Right lobe of liver (tissue), 6 donors: ENCODE measurements around the gene RPL19. TPM values are rescaled to one million over a fixed set of nuclear protein-coding genes. Genes with fewer than 3 reads are reported as not detected.

Experiments used
- ATAC-seq, 4 donors: fragments of 200-7000 bp; cut with Tn5 transposase; one replicate each; pipeline ENCODE4 v1.9.1; 2020; ENCODE audit warnings: mild to moderate bottlenecking in 4 of 4, moderate library complexity in 4 of 4
- DNase-seq, 3 donors: peaks; one replicate each; pipeline ENCODE4 v3.0.0-alpha.2; 2020
- H3K27ac ChIP-seq, 3 donors: fragments of 200-600 bp; one replicate each; pipeline ENCODE4 v1.8.0; 2022
- H3K27me3 ChIP-seq, 2 donors: fragments of 200-600 bp; one replicate each; pipeline ENCODE4 v1.8.0; 2022
- H3K36me3 ChIP-seq, 4 donors: fragments of 200-600 bp; sonication (generic) in 1 of 4; one replicate each; pipeline versions ENCODE4 v1.5.1 to v1.8.0; 2017 to 2022; ENCODE audit warnings: control low read depth in 1 of 4
- H3K4me1 ChIP-seq, 4 donors: fragments of 200-600 bp; sonication (generic) in 1 of 4; one replicate each; pipeline versions ENCODE4 v1.5.1 to v1.8.0; 2017 to 2022; ENCODE audit warnings: control low read depth in 1 of 4
- H3K4me3 ChIP-seq, 3 donors: fragments of 200-600 bp; one replicate each; pipeline ENCODE4 v1.8.0; 2022
- H3K9me3 ChIP-seq, 4 donors: fragments of 200-600 bp; sonication (generic) in 1 of 4; one replicate each; pipeline versions ENCODE4 v1.5.1 to v1.8.0; 2017 to 2022; ENCODE audit warnings: control low read depth in 1 of 4
- POLR2A ChIP-seq: fragments of 450-650 bp; IDR thresholded peaks from one replicate; pipeline ENCODE4 v1.6.1; 2017; ENCODE audit warnings: antibody characterized with exemption, mild to moderate bottlenecking
- WGBS: methylation state at CpG from one replicate; pipeline ENCODE4 v1.1.6; 2018; ENCODE audit warnings: low coverage, low lambda C conversion rate; ENCODE audit not compliant: insufficient coverage; ENCODE audit errors: missing lambda C conversion rate; 5-methylcytosine and 5-hydroxymethylcytosine counted together
- intact Hi-C, 2 donors: fragments of 100-400 bp; cut with DNase I; formaldehyde crosslinking; loops; one replicate each; pipeline versions ENCODE4 v1.11.2 to v1.14.1; 2022
- total RNA-seq, 6 experiments: library from RNA; depleted of rRNA in 2 of 6; stranded (reverse); fragments of >200 nt in 2 of 6; fragmentation: NEBNext Ultra II Directional in 3 of 6; extraction: Animal tissue kit (Norgen Biotek cat#: 25700) in 3 of 6; gene quantifications; one replicate each; pipeline versions ENCODE4 v1.1.0 to v1.2.4, GENCODE V29; 2016 to 2023
- TF ChIP-seq, protein P1 (sequence below), 4 donors: fragments of 200-600 bp in 3 of 4; fragments of 450-650 bp in 1 of 4; IDR thresholded peaks; one replicate each; pipeline versions ENCODE4 v1.5.1 to v1.8.0; 2016 to 2022; ENCODE audit warnings: antibody characterized with exemption in 4 of 4, mild to moderate bottlenecking in 2 of 4
- donor health status: DM: no; HTN: yes; CAD: no.
- donor health status: DM: no; HTN: no; CAD: no.
- donor health status: DM: no; HTN: no; CAD: no.
- donor health status: DM: no; HTN: yes; CAD: no.
- donor health status: DM: no; HTN: yes; CAD: no.

The RPL19 gene
- total RNA-seq, 6 experiments from 2014 or later = 537 to 1,327 (median 627) TPM

DNA sequence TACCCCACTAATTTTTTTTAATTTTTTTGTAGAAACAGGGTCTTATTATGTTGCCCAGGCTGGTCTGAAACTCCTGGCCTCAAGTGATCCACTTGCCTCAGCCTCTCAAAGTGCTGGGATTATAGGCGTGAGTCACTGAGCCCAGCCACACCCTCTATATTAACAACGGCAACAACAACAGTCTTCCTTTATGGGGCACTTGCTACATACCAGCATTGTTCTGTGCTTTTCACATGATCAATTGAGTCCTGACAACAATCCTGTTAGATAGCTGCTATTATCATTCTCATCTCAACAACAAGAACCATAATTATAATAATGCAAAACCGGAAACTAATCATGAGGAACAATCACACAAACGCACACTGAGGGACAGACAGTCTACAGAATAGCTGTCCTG, 21.5 kb upstream of the RPL19 start:
- 84% methylated on average over 2 of the region's 4 CpGs for WGBS
- Histone ChIP-seq H3K4me1 (no peaks in the 10 kb centered on the region), H3K4me3 (no peak overlapping the region), H3K27ac (no peak overlapping the region), H3K36me3 (no peaks in the 10 kb centered on the region), H3K9me3 (no peaks in the 10 kb centered on the region), H3K27me3 (no peaks in the 10 kb centered on the region)
- DNase-seq = no peak
- no peak for TF ChIP-seq POLR2A
- TF ChIP-seq, protein P1, sequence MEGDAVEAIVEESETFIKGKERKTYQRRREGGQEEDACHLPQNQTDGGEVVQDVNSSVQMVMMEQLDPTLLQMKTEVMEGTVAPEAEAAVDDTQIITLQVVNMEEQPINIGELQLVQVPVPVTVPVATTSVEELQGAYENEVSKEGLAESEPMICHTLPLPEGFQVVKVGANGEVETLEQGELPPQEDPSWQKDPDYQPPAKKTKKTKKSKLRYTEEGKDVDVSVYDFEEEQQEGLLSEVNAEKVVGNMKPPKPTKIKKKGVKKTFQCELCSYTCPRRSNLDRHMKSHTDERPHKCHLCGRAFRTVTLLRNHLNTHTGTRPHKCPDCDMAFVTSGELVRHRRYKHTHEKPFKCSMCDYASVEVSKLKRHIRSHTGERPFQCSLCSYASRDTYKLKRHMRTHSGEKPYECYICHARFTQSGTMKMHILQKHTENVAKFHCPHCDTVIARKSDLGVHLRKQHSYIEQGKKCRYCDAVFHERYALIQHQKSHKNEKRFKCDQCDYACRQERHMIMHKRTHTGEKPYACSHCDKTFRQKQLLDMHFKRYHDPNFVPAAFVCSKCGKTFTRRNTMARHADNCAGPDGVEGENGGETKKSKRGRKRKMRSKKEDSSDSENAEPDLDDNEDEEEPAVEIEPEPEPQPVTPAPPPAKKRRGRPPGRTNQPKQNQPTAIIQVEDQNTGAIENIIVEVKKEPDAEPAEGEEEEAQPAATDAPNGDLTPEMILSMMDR (IDR thresholded peaks at IDR 0.05) = no peak
- intact Hi-C loops = no loop called here
- no peak for ATAC-seq

DNA sequence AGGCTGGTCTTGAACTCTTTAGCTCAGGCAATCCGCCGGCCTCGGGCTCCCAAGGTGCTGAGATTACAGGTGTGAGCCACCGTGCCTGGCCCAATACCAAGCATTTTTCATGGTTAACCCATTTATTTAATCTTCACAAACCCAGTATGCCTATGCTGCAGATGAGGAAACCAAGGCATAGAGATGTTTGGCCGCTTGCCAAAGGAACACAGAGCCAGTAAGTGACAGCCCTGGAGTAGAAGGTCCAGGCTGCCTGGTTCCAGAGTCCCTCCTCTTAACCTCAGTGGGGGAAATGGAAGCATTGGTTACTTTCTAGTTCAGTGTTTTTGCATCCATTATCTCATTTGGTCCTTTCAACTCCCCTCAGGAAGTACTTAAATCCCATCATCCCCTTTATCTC, 18.8 kb upstream of the RPL19 start:
- ATAC-seq = no peak
- Histone ChIP-seq H3K4me3 (no peak overlapping the region), H3K4me1 (no peaks in the 10 kb centered on the region), H3K9me3 (no peaks in the 10 kb centered on the region), H3K36me3 (no peaks in the 10 kb centered on the region), H3K27me3 (no peaks in the 10 kb centered on the region), H3K27ac (no peak overlapping the region)
- TF ChIP-seq, protein P1 (IDR thresholded peaks at IDR 0.05) = no peak
- no peak for TF ChIP-seq POLR2A
- WGBS = 74% methylated on average over 5 of the region's 5 CpGs
- intact Hi-C loops = no loop called here
- DNase-seq = no peak

DNA sequence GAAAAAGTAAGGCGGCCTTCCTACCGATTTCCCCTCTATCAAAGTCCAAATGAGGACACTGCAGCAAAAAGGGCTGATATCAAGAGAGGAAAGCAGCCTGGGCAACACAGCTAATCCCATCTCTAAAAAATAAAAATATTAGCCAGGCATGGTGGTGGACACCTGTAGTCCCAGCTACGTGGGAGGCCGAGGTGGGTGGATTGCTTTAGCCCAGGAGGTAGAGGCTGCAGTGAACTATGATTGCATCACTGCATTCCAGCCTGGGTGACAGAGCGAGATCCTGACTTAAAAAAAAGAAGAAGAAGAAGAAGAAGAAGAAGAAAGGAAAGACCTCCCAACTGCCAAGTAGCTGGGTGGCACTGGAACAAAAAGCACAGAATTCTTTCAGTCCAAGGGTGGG, 17.0 kb upstream of the RPL19 start:
- Histone ChIP-seq H3K27me3 (no peaks in the 10 kb centered on the region), H3K4me1 (no peaks in the 10 kb centered on the region), H3K9me3 (no peaks in the 10 kb centered on the region), H3K27ac (no peak overlapping the region), H3K4me3 (no peak overlapping the region), H3K36me3 (no peaks in the 10 kb centered on the region)
- intact Hi-C loops = no loop called here
- TF ChIP-seq, protein P1 (IDR thresholded peaks at IDR 0.05) = no peak
- TF ChIP-seq POLR2A = no peak
- no peak for DNase-seq
- WGBS = 86% methylated on average over 5 of the region's 5 CpGs
- ATAC-seq = no peak

DNA sequence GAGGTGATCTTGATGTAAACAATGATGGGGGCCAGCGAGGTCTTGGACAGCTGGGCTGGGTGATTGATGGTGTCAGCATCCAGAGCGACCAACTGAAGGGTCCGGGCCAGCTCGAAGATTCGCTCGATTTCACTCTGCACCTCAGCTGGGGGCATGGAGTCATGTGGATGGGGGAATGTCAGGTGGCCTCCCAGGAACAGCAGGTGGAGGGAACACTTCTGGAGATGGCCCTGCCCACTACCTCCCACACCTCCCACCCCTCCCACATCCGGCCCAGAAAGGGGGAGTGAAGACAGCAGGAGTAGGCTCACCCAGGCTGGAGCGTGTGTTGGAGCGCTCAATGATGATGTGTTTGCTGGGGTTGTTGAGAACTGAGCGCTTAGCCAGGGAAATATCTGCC, 16.4 kb upstream of the RPL19 start:
- WGBS = 81% methylated on average over 5 of the region's 10 CpGs
- DNase-seq = no peak

More for the DNA sequence above, 16.4 kb upstream of the RPL19 start:
- TF ChIP-seq, protein P1 (IDR thresholded peaks at IDR 0.05) = no peak
- TF ChIP-seq POLR2A = no peak
- no peaks in the 10 kb centered on the region for H3K4me1 ChIP-seq
- H3K27me3 ChIP-seq = no peaks in the 10 kb centered on the region
- no peak overlapping the region for H3K27ac ChIP-seq
- H3K4me3 ChIP-seq = no peak overlapping the region
- H3K9me3 ChIP-seq = no peaks in the 10 kb centered on the region
- ATAC-seq = no peak
- no peaks in the 10 kb centered on the region for H3K36me3 ChIP-seq
- intact Hi-C loops = no loop called here
